ENCODE measurements around the gene PAX7.
A peak's percentile ranks its signal among the peaks of the same experiment; 100 is the strongest.

PAX7 gene

DNA sequence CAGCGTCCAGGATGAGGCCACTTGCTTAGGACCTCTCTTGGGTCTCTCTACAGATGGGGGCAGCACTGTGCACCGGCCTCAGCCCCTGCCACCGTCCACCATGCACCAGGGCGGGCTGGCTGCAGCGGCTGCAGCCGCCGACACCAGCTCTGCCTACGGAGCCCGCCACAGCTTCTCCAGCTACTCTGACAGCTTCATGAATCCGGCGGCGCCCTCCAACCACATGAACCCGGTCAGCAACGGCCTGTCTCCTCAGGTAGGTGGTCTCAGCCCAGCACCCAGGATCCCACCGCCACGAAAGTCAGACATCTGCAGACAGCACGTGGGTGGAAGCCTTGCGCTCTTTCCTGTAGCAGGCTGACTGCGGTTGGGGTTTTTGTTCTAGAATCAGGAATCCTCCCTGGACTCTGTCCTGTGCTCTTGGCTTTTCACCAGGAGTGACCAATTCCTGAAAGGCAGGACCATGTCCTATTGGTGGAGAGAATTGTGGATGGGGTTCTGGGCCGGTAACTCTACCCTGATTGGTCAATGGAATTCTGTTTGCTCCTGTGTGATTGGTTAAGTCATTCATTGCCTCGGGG is 72.5 kb downstream of the PAX7 start:
- DNase-seq (ENCODE audit: low spot score), result peak; percentile 5

GRCh38 chr1:18705811-18706210 is 75.2 kb downstream of the PAX7 start:
- no peak for DNase-seq (ENCODE audit: low spot score)

DNA sequence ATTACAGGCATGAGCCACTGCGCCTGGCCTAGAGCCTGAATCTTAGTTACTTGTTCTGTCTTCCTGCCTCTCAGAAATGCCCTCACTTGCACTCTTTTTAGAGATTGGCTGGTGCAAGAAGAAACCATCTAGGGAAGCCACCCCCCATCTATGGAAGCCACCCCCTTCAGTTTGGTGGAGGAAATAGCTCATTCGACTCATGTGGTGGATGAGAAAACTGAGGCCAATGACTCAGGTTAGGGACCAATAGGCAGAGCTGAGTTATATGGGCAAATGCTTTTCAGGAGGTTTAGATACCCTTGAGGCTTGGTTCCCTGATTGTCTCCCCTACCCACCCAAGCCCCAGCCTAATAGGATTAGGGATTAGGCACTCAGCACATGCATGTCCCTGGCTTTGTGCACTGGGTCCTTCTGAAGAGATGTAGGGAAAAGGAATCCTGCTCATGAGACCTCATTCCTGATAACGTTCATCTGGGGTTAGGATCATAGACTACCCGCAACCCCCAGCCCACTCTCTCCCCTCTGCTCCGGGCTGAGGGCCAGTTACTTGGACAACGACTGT is 77.1 kb downstream of the PAX7 start:
- DNase-seq (ENCODE audit: low spot score), result no peak

DNA sequence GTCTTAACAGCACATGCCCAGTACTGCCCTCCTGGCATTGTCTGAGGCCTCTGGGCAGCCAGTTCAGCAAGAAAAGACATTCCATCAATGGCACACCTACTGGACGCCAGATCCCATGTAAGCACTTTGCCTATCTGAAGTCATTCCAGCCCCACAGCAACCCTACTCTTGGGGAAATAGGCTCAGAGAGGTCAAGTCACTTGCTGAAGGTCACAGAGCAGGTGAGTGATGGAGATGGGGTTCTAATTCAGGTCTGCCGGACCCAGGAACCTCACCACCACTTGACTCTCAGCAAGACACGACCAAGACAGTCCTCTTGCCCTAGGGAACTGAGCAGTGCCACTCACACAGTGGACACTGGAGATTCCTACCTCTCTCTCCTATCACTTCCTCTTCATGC is 79.4 kb downstream of the PAX7 start:
- no peak for DNase-seq (ENCODE audit: low spot score)

GRCh38 chr1:18711003-18711402 is 80.4 kb downstream of the PAX7 start:
- DNase-seq (ENCODE audit: low spot score), result no peak

- no peak for DNase-seq (ENCODE audit: low spot score)
Measured at GRCh38 chr1:18711536-18712251, 81.0 kb downstream of the PAX7 start.

DNA sequence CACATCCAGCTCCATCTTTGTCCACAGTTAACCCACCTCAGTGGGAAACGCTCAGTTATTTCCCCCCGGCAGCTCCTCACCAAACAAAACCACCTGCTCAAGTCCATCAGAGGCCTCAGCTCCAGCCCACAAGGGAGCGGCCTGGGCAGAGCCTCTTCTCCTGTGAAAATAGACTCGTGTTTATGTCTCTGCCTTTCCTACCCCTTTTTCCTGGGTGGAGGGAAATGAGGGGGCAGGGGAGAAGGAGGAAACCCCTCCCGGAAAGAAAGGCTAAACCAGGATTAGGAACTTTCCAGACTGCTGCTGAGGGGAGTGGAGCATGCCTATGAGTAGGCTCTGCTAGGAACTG is 81.6 kb downstream of the PAX7 start:
- no peak for DNase-seq (ENCODE audit: low spot score)

- DNase-seq (ENCODE audit: low spot score), result no peak
Measured at GRCh38 chr1:18714404-18715175, 83.9 kb downstream of the PAX7 start.

- DNase-seq (ENCODE audit: low spot score), result no peak
Measured at GRCh38 chr1:18716112-18716784, 85.6 kb downstream of the PAX7 start.

- no peak for DNase-seq (ENCODE audit: low spot score)
Measured at GRCh38 chr1:18716785-18717678, 86.4 kb downstream of the PAX7 start.

DNA sequence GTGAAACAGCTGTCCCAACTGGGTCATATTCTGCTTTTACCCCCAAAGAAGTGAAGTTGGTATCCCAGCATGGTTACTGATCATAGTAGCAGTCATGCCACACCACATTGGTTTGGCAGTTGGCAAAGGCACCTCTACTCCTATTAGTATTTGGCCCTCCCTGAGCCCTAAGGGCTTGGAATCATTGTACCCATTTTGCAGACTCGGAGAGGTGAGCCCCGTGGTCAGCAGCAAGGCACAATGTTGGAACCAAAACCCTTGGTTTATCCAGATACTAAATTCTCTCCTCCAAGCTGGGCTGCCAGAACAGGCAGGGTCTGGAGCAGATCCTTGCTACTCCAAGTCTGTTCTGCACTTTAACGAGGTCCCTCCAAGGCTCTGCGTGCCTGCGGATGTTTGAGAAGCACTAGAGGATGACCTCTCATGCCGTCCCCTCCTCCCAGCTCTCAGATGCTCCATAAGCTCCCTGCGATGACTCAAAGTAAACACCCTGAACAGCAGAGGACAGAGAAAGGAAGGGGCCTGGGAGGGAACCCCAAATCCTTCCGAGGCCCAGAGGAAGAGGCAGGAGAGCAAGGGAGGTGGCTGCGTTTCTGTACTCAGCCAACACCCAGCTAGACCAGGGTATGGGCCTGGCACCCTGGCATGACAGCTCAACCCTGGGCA is 89.3 kb downstream of the PAX7 start:
- no peak for DNase-seq (ENCODE audit: low spot score)

DNA sequence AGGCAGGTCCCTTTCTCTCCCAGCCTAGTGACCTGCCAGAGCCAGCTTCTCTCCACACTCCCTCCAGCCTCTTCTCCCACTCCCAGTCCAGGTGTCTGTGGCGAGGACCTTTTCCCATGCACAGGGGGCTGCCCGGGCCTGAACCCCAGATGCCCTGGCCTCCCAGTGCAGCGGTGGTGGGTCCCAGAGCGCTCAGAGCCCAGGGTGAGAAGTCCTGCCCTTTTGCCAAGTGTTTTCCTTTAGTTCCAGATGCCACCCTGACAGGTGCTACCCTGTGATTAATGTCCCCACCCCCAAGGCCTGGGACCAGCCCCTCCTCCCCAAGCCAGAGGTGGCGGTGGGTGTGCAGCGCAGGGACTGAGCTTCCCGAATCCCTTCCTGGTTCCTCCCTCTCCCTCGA is 90.4 kb downstream of the PAX7 start:
- DNase-seq (ENCODE audit: low spot score), result no peak

GRCh38 chr1:18721776-18722175 is 91.1 kb downstream of the PAX7 start:
- DNase-seq (ENCODE audit: low spot score), result no peak

- no peak for DNase-seq (ENCODE audit: low spot score)
Measured at GRCh38 chr1:18722270-18722669, 91.6 kb downstream of the PAX7 start.

GRCh38 chr1:18723206-18723605 is 92.6 kb downstream of the PAX7 start:
- no peak for DNase-seq (ENCODE audit: low spot score)

DNA sequence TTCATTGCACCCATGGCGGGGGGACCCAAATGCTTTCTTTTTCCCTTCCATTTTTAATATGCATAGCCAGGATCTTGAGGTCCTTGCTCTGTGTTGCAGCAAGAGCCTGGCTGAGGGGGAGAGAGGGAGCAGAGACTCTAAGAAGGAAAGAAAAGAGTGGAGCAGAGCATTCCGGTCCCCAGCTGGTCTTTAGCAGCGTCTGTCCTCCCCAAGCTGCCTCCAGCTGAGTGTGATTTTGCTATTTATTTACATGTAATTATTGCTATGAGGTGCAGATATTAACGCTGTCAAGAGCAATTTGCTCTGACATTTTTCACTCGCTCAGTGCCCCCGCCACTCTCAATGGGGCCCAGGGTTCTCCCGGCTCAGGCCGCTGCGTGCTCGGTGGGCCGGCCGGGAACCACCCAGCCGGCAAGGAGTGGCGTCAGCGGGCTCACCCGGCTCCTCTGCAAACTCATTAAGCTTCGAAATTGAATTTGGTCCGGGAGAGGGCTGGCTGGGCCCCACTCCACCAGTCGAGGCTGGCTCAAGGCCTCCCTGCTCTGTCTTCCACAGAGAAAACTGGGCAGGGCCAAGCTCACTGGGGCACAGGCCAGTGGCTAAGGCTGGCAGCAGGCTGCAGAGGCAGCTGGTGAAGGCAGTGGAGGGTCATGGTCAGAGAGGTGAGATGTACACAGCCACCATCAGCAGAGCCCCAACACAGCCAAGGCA is 93.2 kb downstream of the PAX7 start:
- no peak for DNase-seq (ENCODE audit: low spot score)

DNA sequence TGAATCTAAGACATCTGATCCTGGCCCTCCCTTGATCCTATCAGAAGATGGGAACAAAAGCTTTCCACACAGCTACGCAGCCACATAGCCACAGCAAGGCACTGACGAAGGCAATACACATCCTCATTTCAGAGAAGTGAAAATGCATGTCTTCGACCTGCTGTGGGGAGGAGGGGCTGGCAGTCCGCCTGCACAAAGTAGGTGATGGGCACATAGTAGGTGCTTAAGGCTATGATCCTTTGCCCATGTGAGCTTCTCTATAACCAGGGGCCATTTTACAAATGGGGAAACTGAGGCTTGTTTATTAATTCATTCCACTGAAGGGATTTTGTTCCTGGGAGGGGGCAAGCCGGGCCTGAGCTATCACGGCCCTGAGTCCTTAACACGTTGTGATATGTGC is 94.2 kb downstream of the PAX7 start:
- DNase-seq (ENCODE audit: low spot score), result no peak

GRCh38 chr1:18725231-18725895 is 94.7 kb downstream of the PAX7 start:
- no peak for DNase-seq (ENCODE audit: low spot score)

DNA sequence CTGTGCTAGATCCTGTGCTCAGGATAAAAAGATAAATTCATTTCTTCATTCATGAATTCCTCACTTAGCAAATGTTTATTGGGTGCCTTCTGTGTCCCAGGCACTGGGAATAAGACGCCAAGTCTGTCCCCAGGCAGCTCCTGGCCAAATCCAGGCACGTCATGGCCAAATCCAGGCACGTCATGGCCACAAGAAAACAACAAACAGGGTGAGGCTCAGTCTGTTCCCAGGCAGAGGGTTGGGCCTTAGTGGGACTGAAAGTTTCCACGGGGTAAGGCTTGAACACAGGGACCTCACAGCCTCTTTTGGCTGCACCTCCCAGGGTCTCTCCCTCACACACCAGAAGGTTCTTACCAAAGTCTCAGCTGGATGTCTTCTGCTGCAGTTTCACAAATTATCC is 95.7 kb downstream of the PAX7 start:
- DNase-seq (ENCODE audit: low spot score), result no peak

DNA sequence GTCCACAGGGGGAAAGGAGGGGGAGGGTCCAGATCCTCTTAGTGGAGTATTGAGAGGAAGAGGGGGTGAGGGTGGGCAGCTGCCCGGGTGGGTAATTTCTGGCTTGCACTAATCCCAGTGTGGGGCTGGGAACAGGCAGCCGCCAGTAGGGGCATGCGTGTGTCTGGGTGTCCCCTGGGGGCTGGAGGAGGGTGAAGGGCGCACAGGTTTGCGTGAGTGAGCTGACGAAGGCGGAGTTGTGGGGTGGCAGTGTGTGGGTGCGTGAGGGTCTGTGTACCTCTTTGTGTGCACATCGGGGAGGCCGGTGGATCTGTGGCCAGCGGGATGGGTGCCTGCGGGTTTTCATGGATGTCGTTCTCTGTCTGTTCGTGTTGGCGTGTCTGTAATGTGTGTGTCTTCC is 97.3 kb downstream of the PAX7 start:
- DNase-seq (ENCODE audit: low spot score), result no peak
